ENCODE data around the gene KLHL2. TPM values are rescaled to one million over a fixed set of nuclear protein-coding genes. Genes with fewer than 3 reads are reported as not detected.

The KLHL2 gene
- total and polyA plus RNA-seq, 9 of the 15 experiments (the other 6 are each of a cell fraction or from before 2014, with no cell fraction given) = 2.5 to 11.3 (median 6.1) TPM

DNA sequence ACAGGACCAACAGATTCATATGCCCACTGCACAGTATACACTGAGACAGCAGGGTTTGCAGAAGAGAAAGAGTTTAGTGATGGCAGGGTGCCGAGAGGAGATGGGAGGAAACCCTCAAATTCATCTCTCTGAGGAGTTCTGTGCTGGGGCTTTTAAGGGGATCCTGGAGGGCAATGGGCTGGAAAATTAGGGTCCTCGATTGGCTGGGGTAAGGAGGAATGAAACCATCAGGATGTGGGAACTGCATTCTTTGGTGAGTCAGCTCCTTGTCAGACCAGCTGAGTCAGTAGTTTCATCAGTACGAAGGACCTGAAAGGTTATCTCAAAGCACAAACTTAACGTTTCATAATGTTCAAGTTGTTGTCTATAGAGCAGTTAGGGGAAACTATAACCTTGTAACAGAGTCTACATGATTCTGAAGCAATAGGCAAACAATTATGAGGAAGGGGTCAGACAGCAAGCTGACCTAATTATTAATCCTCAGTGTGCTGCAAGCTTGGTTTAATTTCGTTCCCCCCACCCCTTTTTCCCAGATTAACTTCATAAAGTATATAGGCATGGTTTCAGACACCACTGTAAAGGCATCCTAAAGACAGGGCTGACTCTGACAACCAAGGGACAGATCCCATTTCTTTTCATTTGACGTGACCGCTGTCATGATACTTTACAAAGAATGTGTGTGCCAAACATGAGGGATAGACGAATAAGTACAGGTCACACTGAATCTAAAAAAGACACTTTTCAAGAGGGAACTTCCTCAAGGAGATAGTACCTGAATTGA lies 118.6 kb downstream of the KLHL2 start (continued):
- TF ChIP-seq, protein P1, sequence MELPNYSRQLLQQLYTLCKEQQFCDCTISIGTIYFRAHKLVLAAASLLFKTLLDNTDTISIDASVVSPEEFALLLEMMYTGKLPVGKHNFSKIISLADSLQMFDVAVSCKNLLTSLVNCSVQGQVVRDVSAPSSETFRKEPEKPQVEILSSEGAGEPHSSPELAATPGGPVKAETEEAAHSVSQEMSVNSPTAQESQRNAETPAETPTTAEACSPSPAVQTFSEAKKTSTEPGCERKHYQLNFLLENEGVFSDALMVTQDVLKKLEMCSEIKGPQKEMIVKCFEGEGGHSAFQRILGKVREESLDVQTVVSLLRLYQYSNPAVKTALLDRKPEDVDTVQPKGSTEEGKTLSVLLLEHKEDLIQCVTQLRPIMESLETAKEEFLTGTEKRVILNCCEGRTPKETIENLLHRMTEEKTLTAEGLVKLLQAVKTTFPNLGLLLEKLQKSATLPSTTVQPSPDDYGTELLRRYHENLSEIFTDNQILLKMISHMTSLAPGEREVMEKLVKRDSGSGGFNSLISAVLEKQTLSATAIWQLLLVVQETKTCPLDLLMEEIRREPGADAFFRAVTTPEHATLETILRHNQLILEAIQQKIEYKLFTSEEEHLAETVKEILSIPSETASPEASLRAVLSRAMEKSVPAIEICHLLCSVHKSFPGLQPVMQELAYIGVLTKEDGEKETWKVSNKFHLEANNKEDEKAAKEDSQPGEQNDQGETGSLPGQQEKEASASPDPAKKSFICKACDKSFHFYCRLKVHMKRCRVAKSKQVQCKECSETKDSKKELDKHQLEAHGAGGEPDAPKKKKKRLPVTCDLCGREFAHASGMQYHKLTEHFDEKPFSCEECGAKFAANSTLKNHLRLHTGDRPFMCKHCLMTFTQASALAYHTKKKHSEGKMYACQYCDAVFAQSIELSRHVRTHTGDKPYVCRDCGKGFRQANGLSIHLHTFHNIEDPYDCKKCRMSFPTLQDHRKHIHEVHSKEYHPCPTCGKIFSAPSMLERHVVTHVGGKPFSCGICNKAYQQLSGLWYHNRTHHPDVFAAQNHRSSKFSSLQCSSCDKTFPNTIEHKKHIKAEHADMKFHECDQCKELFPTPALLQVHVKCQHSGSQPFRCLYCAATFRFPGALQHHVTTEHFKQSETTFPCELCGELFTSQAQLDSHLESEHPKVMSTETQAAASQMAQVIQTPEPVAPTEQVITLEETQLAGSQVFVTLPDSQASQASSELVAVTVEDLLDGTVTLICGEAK (IDR thresholded peaks at IDR 0.05) = 0 out of 2 replicates have a peak, but pooled peaks have one; percentile 49
- TF ChIP-seq, protein P1 (CRISPR knock-in tag; IDR thresholded peaks at IDR 0.05) = no peak
- TF ChIP-seq NFRKB (IDR thresholded peaks at IDR 0.05; ENCODE audit: low read depth) (peak; percentile 59), SMARCE1 (IDR thresholded peaks at IDR 0.05) (peak; percentile 81), ZNF316 (IDR thresholded peaks at IDR 0.05) (peak; percentile 99), KDM1A (IDR thresholded peaks at IDR 0.05) (0 out of 4 replicates have a peak, but pooled peaks have one; percentile 13 to 14), DMBX1 (CRISPR knock-in tag; IDR thresholded peaks at IDR 0.05; ENCODE audit: borderline replicate concordance) (0 out of 2 replicates have a peak, but pooled peaks have one; percentile 19), HNRNPLL (IDR thresholded peaks at IDR 0.05; ENCODE audit: low read depth, low read length, poor library complexity, severe bottlenecking) (no peak), EP400 (IDR thresholded peaks at IDR 0.05) (peak; percentile 55)
- TF ChIP-seq, protein P2, sequence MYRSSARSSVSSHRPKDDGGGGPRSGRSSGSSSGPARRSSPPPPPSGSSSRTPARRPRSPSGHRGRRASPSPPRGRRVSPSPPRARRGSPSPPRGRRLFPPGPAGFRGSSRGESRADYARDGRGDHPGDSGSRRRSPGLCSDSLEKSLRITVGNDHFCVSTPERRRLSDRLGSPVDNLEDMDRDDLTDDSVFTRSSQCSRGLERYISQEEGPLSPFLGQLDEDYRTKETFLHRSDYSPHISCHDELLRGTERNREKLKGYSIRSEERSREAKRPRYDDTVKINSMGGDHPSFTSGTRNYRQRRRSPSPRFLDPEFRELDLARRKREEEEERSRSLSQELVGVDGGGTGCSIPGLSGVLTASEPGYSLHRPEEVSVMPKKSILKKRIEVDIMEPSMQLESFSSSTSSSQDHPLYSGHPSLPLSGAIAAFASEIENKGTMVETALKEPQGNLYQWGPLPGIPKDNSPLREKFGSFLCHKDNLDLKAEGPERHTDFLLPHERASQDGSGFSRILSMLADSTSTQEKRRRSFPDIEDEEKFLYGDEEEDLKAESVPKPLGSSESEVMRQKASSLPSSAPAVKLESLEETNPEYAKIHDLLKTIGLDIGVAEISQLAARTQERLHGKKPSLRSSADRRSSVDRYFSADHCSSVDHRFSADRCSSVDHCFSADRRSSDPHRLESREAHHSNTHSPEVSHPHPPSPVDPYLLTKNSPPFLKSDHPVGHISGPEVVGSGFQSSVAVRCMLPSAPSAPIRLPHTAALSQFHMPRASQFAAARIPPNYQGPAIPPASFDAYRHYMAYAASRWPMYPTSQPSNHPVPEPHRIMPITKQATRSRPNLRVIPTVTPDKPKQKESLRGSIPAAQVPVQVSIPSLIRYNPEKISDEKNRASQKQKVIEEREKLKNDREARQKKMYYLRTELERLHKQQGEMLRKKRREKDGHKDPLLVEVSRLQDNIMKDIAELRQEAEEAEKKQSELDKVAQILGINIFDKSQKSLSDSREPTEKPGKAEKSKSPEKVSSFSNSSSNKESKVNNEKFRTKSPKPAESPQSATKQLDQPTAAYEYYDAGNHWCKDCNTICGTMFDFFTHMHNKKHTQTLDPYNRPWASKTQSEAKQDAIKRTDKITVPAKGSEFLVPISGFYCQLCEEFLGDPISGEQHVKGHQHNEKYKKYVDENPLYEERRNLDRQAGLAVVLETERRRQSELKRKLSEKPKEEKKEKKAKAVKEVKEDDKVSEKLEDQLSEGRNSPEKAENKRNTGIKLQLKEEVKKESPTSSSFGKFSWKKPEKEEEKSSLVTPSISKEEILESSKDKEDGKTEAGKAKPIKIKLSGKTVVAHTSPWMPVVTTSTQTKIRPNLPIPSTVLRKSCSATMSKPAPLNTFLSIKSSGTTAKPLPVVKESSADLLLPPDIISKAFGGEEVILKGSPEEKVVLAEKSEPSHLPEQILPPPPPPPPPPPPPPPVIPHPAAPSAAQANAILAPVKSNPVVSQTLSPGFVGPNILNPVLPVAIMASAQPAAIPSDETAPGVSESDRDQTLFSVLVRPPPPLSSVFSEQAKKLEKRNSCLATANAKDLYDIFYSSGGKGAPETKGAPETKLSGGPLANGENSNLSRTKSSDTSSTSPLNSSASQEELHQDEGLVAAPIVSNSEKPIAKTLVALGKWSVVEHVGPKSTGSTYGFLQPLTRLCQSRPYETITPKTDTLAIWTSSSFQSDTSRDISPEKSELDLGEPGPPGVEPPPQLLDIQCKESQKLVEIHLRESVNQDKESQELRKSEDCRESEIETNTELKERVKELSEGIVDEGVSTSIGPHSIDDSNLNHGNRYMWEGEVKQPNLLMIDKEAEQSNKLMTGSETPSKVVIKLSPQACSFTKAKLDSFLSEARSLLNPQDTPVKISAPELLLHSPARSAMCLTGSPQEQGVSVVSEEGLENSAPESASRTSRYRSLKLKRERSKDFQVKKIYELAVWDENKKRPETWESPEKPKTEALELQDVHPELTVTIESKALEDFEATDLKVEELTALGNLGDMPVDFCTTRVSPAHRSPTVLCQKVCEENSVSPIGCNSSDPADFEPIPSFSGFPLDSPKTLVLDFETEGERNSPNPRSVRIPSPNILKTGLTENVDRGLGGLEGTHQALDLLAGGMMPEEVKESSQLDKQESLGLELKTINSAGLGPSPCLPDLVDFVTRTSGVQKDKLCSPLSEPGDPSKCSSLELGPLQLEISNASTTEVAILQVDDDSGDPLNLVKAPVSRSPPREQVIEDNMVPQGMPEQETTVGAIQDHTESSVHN (IDR thresholded peaks at IDR 0.05; ENCODE audit: borderline replicate concordance in 1 of 2, low read depth in 1 of 2) = peak in 1 of 2 experiments; percentile 92; a peak in 2 of 4 replicates
